NCI-H187 (cell line): ENCODE results near the gene FHIT.

Experiments used
- DNase-seq, 2 experiments: peaks; one replicate each; lab custom pipeline; 2025; lab: John Stamatoyannopoulos, UW

Gene FHIT

GRCh38 chr3:60277361-60277800 is 973.9 kb downstream of the FHIT start:
- no peak for DNase-seq

DNA sequence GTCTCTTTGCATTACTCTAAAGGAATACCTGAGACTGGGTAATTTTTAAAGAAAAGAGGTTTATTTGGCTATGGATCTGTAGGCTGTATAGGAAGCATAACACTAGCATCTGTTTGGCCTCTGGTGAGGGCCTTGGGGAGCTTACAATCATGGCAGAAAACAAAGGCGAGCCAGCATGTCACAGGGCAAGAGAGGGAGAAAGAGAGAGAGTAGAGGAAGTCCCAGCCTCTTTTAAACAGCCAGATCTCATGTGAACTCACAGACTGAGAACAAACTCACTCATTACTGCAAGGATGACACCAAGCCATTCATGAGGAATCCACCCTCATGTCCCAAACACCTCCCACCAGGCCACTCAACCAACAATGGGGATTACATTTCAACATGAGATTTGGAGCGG is 974.6 kb downstream of the FHIT start:
- no peak for DNase-seq

DNA sequence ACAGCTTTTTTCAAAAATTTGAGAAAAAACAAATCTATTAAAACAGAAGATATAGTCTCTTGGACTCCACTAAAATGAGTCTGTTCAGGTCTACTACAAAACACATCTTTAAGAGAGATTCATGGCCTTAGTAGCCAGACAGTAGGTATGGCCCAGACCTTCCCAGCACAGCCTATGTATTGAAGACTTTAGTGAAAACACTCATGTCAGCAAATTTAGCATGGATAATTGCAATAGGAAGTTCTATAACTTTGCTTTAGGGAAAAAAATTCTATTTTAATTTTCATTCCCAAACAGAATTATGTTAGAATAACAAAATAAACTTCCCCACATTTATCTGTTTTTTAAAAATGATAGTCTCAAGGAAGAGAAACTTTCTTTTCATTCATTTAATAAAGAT is 976.6 kb downstream of the FHIT start:
- DNase-seq = no peak

DNA sequence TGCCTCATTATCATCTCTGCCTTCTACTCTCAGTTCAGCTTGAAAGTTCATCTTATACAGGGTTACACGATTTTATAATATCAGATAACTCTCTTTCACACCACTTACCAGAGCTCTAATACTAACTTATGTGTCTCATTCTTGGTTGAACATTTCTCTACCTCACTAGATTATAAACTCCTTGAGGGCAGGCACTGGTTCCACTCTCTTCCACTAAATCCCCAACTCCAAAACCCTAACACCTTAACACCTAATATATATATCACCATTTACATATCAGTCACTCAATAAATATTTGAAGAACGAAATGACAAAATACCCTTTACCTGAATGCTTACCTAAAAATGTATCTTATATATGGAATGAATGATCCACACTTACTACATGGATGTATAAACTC is 977.2 kb downstream of the FHIT start:
- no peak for DNase-seq

GRCh38 chr3:60269829-60270266 is 981.4 kb downstream of the FHIT start:
- DNase-seq = no peak

- no peak for DNase-seq
These were observed 981.9 kb downstream of the FHIT start for GRCh38 chr3:60269377-60269776.

DNA sequence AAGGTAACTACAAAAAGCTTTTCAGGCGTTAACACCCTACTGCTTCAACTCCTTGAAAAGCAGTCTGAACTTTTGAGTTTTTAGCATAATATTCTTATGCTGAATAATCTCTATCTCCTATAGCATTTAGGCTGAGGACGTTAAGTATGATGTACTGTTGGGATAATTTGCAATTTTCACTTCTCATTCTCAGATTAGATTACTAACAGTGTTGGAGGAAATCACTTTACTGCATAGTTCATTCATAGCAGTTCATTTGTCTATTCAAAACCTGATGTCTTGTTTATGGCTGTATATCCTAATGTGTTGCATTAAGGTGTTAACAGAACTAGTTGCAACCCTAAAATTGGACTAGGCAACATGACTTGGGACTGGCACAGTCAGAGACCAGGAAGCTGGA is 983.1 kb downstream of the FHIT start:
- no peak for DNase-seq

- DNase-seq = no peak
These were observed 984.8 kb downstream of the FHIT start for GRCh38 chr3:60266444-60266843.

DNA sequence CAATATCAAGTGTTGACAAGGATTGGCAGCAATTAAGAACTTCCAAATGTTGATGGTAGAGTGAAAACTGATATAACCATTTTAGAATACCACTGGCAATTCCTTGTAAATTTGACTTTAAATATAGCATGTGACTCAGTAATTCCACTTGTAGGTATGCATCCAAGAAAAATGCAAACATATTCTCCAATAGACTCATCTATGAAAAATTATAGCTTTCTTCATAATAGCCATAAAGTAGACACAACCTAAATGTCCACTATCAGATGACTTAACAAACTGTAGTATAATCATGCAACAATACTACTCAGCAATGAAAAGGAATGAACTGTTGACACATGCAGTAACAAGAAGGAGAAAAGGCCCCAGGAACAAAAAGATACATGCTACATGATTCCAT is 988.1 kb downstream of the FHIT start:
- no peak for DNase-seq

DNA sequence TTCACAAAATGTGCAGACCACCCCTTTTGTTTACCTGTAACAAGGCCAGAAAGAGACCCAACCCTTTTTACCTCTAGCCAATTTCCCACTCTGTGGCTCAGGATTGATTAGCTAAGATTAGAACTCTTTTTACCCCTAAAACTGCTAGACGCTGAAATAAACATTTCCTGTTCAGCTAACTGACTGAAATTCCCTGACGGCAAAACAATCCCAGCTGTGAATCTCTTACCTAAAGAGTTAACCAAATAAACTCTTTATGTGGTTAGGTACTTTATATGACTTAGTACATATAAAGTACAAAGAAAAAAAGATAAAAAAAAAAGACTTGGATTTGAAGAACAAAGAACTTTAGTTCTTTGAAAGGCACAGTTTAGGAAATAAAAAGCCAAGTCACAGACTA is 988.7 kb downstream of the FHIT start:
- no peak for DNase-seq

- no peak for DNase-seq
These were observed 990.7 kb downstream of the FHIT start for GRCh38 chr3:60260546-60260945.

DNA sequence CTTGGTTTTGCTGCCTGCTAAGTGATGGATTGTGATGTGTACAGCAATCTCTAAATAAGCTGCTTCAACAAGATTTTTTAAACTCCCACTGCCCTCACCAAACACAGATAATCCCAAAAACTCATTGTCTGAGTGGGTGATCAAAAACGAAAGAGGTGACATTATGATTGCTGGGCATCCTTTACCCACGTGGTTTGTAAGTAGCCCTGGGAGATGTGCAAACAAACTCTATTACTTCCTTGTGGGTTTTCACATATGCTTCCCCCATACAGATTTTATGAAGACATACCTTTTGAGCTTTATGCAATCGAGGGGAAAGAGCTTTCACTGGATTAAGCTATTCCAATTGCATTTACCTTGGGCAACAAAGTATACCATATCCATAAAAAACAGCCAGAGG is 1000.4 kb downstream of the FHIT start:
- no peak for DNase-seq

DNA sequence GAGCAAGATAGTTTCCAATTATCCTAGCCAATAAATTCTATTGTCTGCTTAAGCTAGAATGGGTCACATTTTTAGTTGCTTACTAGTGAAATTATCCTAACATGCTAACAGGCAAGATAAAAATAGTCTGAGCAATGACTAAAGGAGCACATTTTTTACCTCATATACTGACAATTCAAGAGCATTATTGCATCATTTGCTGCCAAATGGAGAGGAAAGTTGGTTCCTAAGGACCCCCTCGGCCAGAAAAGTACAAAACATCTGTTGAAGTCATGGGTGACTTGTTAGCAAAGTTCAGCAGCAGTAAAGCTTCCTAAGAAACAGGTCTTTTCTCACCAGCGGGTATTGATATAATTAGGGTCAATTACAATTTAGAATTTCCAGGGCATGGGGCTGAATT is 1001.0 kb downstream of the FHIT start:
- no peak for DNase-seq

GRCh38 chr3:60246361-60246760 is 1004.9 kb downstream of the FHIT start:
- no peak for DNase-seq

GRCh38 chr3:60243456-60243855 is 1007.8 kb downstream of the FHIT start:
- DNase-seq = no peak

GRCh38 chr3:60240492-60240891 is 1010.8 kb downstream of the FHIT start:
- DNase-seq = no peak

GRCh38 chr3:60238550-60238949 is 1012.7 kb downstream of the FHIT start:
- no peak for DNase-seq

- DNase-seq = no peak
These were observed 1021.8 kb downstream of the FHIT start for GRCh38 chr3:60229502-60229901.

GRCh38 chr3:60228823-60229222 is 1022.4 kb downstream of the FHIT start:
- no peak for DNase-seq

GRCh38 chr3:60226912-60227311 is 1024.3 kb downstream of the FHIT start:
- no peak for DNase-seq

DNA sequence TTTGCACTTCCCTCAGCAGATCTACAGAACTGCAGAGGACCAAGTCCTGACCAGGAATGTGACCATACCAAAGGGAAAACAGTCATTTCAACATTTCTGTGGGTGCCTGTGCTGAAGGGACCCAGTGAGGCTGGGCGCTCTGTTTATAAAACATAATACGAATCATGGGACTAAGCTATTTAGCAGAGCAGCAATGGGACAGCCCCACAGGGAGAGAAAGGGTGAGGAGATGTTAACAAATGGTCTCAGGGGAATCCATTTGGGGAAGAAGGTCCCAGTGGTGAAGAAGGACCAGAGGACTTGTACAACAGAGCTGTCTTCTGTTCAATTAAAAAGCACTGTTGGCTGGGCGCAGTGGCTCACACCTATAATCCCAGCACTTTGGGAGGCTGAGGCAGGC is 1025.4 kb downstream of the FHIT start:
- no peak for DNase-seq

DNA sequence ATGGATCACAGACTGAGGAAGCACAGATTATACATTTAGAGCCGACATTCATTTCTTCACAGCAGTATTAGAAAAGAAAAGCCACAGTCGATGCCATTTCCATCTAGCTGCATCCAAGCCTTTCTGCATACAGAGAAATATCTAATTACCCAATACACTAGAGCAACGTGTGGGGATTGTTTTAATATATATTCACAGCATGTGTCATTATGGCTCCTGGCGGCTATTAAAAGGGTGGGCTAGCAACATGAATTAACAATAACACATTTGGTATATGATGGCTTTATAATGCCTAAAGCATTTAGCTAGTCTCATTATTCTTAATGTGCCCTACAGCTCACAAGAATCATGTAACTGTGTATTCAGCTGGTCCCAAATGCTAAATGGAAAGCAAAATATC is 1030.5 kb downstream of the FHIT start:
- no peak for DNase-seq

GRCh38 chr3:60219501-60219900 is 1031.8 kb downstream of the FHIT start:
- no peak for DNase-seq

DNA sequence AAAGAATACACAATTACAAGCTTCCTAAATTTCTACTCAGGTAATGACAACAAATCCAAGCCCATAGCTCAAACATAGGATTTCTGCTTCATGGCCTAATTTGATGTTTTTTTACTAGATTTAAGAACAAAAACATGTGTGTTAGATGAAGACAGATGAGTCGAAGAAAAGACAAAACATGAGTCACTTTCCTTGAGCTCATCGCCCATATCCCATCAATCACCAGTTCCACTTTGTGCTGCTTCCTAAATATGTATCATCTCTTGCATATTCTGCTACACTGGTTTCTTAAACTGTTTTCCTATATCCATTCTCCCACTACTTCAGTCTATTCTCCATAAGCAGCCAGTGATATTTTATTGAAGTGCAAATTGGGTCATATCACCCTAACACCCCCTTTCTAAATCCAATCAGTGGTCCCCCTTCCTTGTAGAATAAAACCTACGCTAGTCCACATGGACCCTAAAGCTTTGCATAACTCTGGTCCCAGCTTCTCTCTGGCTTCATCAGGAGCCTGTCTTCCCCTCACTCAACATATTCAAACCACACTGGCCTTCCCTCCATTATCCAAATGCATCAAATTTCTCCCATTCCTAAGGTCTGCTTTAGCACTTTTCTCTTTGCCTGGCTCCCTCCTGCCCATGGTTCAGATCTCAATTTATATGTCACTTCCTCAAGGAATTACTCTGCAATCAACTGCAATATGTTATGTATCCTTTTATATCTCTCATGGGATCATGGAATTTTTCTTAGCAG is 1033.9 kb downstream of the FHIT start:
- DNase-seq = no peak
